HuH-7 (cell line): ENCODE data around the gene ENGASE.
"Not testable (repeated sequence)": the region's sequence is repeated elsewhere in the genome, so short reads cannot be mapped to it uniquely, and the experiment has no call there.

ENCODE experiments used
- DNase-seq: peaks from one replicate; pipeline ENCODE4 v3.0.0; 2011; ENCODE audit warnings: low spot score

The ENGASE gene

GRCh38 chr17:79074649-79075445 is at the start of gene ENGASE:
ENGASE (plus strand) TSS chr17:79074824; CDS start chr17:79074945, 121 bp downstream.
- peak; percentile 99 for DNase-seq

GRCh38 chr17:79024901-79025737 is 49.5 kb upstream of the ENGASE start:
- DNase-seq = no peak

GRCh38 chr17:79026376-79027273 is 48.0 kb upstream of the ENGASE start:
- peak; percentile 62 for DNase-seq

GRCh38 chr17:79027274-79027924 is 47.2 kb upstream of the ENGASE start:
- DNase-seq = no peak

- no peak for DNase-seq
Measured at GRCh38 chr17:79027925-79028491, 46.6 kb upstream of the ENGASE start.

GRCh38 chr17:79028496-79029326 is 45.9 kb upstream of the ENGASE start:
- DNase-seq = no peak

GRCh38 chr17:79029327-79030009 is 45.2 kb upstream of the ENGASE start:
- DNase-seq = no peak

GRCh38 chr17:79030636-79031035 is 44.0 kb upstream of the ENGASE start:
- not testable (repeated sequence) for DNase-seq

- no peak for DNase-seq
Measured at GRCh38 chr17:79031996-79032875, 42.4 kb upstream of the ENGASE start.

- no peak for DNase-seq
Measured at GRCh38 chr17:79033046-79033616, 41.5 kb upstream of the ENGASE start.

- DNase-seq = no peak
Measured at GRCh38 chr17:79033741-79034501, 40.7 kb upstream of the ENGASE start.

- DNase-seq = no peak
Measured at GRCh38 chr17:79034931-79035485, 39.6 kb upstream of the ENGASE start.

- DNase-seq = no peak
Measured at GRCh38 chr17:79035686-79036085, 38.9 kb upstream of the ENGASE start.

- DNase-seq = no peak
Measured at GRCh38 chr17:79036181-79036580, 38.4 kb upstream of the ENGASE start.

GRCh38 chr17:79036596-79036995 is 38.0 kb upstream of the ENGASE start:
- DNase-seq = no peak

GRCh38 chr17:79038545-79039135 is 36.0 kb upstream of the ENGASE start:
- no peak for DNase-seq

GRCh38 chr17:79039171-79039570 is 35.5 kb upstream of the ENGASE start:
- DNase-seq = no peak
